HepG2 (cell line): Measurements from ENCODE around the gene ULK4. TPM values are rescaled to one million over a fixed set of nuclear protein-coding genes. Genes with fewer than 3 reads are reported as not detected.

Experiments
- ATAC-seq: fragments of 200-7000 bp; cut with Tn5 transposase; 3 replicates; pipeline ENCODE4 v1.9.1; 2020; ENCODE audit warnings: mild to moderate bottlenecking, moderate library complexity
- BruUV-seq: library from RNA; stranded (reverse); fragments of 400-500 nt; replicated peaks from 2 replicates; lab custom pipeline; 2021; lab: Mats Ljungman, UMichigan
- CTCF ChIA-PET: fragments of 300-600 bp; formaldehyde crosslinking; extraction: SDS; loops from one replicate; lab custom pipeline; 2021; ENCODE audit warnings: low total read pairs, inconsistent platforms, low intra/inter-chr PET ratio; lab: Yijun Ruan, JAX
- POLR2A ChIA-PET: fragments of 350-600 bp; sonication (Branson Sonifier 250); formaldehyde crosslinking; loops from one replicate; lab custom pipeline; 2020; ENCODE audit warnings: antibody characterized with exemption, inconsistent platforms; lab: Yijun Ruan, JAX
- DNase-seq: peaks from one replicate; pipeline ENCODE4 v3.0.0-alpha.2; 2015; ENCODE audit warnings: low spot score
- FAIRE-seq: peaks from 3 replicates; lab custom pipeline; 2011; peaks lifted over from hg19 to GRCh38; lab: Jason Lieb, UNC
- H2AFZ ChIP-seq: one replicate; pipeline ENCODE4 v1.6.1; 2011; ENCODE audit warnings: low read length, inconsistent platforms
- H3K27ac ChIP-seq: fragments of 300-600 bp; 3 replicates; pipeline ENCODE4 v1.8.0; 2011; ENCODE audit warnings: mixed run types, mild to moderate bottlenecking, mixed read lengths, low read length, inconsistent platforms; ENCODE audit not compliant: insufficient read depth; ENCODE audit errors: extremely low read length
- H3K27me3 ChIP-seq, 2 experiments: fragments of 200-600 bp in 1 of 2; 2 replicates in 1 of 2; 3 replicates in 1 of 2; pipeline versions ENCODE4 v1.6.0 to v1.8.0; 2011; ENCODE audit warnings: low read length in 2 of 2, mild to moderate bottlenecking in 2 of 2, moderate library complexity in 2 of 2, inconsistent platforms in 1 of 2; ENCODE audit not compliant: insufficient read depth in 2 of 2, control insufficient read depth in 1 of 2
- H3K36me3 ChIP-seq, 2 experiments: fragments of 200-600 bp in 1 of 2; replicated peaks in 1 of 2; 2 replicates in 1 of 2; 3 replicates in 1 of 2; pipeline versions ENCODE4 v1.5.1 to v1.8.0; 2011; ENCODE audit warnings: low read length in 2 of 2, inconsistent platforms in 1 of 2; ENCODE audit not compliant: insufficient read depth in 2 of 2, control insufficient read depth in 1 of 2
- H3K4me1 ChIP-seq: 2 replicates; pipeline ENCODE4 v1.5.1; 2012; ENCODE audit warnings: low read length, inconsistent platforms; ENCODE audit not compliant: insufficient read depth
- H3K4me2 ChIP-seq: 2 replicates; pipeline ENCODE4 v1.6.0; 2011; ENCODE audit warnings: low read depth, low read length, inconsistent platforms
- H3K4me3 ChIP-seq, 3 experiments: fragments of 200-600 bp in 1 of 3; sonication (generic), shearing (Covaris generic) in 1 of 3; replicated peaks in 1 of 3; 2 replicates each; pipeline ENCODE4 v1.5.1; 2011 to 2016; ENCODE audit warnings: low read length in 3 of 3, inconsistent platforms in 2 of 3, low read depth in 2 of 3, mild to moderate bottlenecking in 2 of 3, control low read depth in 1 of 3, mixed read lengths in 1 of 3; ENCODE audit not compliant: insufficient read depth in 1 of 3
- H3K79me2 ChIP-seq: one replicate; pipeline ENCODE4 v1.6.1; 2011; ENCODE audit warnings: low read length, inconsistent platforms; ENCODE audit not compliant: insufficient read depth
- H3K9ac ChIP-seq: 2 replicates; pipeline ENCODE4 v1.6.0; 2011; ENCODE audit warnings: mild to moderate bottlenecking, low read depth, low read length, inconsistent platforms; ENCODE audit not compliant: insufficient read depth
- H3K9me3 ChIP-seq: 2 replicates; pipeline ENCODE4 v1.5.1; 2012; ENCODE audit warnings: mild to moderate bottlenecking, low read length
- H4K20me1 ChIP-seq: 2 replicates; pipeline ENCODE4 v1.6.0; 2011; ENCODE audit warnings: inconsistent platforms, mild to moderate bottlenecking, low read length, moderate library complexity; ENCODE audit not compliant: insufficient read depth
- FIP1L1 ChIP-seq: fragments of 200-400 bp; formaldehyde crosslinking; IDR thresholded peaks from 2 replicates; pipeline ENCODE4 v1.6.1; 2018; ENCODE audit warnings: low read depth, mild to moderate bottlenecking, low read length, moderate library complexity, borderline replicate concordance; ENCODE audit not compliant: insufficient read depth
- HNRNPK ChIP-seq: fragments of 200-400 bp; formaldehyde crosslinking; IDR thresholded peaks from 2 replicates; pipeline ENCODE4 v1.6.1; 2018; ENCODE audit warnings: low read length, low read depth, moderate library complexity, mild to moderate bottlenecking; ENCODE audit not compliant: poor library complexity, severe bottlenecking
- PRMT3 ChIP-seq: sonication (generic); formaldehyde crosslinking; IDR thresholded peaks from 2 replicates; pipeline ENCODE4 v1.8.1; 2022; ENCODE audit warnings: low read depth, mild to moderate bottlenecking, moderate library complexity, missing genetic modification reagents, borderline replicate concordance
- ZNF382 ChIP-seq: sonication (generic); formaldehyde crosslinking; IDR thresholded peaks from 2 replicates; pipeline ENCODE4 v1.5.0; 2020; ENCODE audit warnings: missing genetic modification reagents, mild to moderate bottlenecking, borderline replicate concordance
- WGBS: methylation state at CpG from one replicate; pipeline ENCODE4 v1.1.6; 2017; ENCODE audit warnings: low lambda C conversion rate; 5-methylcytosine and 5-hydroxymethylcytosine counted together
- in situ Hi-C: cut with HindIII; loops from 2 replicates; pipeline ENCODE4 v1.10.0; 2017; ENCODE audit warnings: low pct_unique_long_range_greater_than_20kb; ENCODE audit not compliant: extremely low pct_ligation_motif_present
- intact Hi-C: fragments of 100-400 bp; cut with micrococcal nuclease; formaldehyde crosslinking; loops from one replicate; pipeline ENCODE4 v1.10.0; 2022; ENCODE audit not compliant: unreplicated experiment
- polyA plus RNA-seq, 8 experiments: library from polyadenylated mRNA; depleted of rRNA in 3 of 8; stranded (reverse) in 7 of 8; unstranded in 1 of 8; fragments of >200 nt; fragmentation: Illumina TruSeq in 4 of 8; extraction: Trizol in 4 of 8; gene quantifications; 2 replicates each; pipeline versions ENCODE4 v1.2.1 to v1.2.3, GENCODE V29; 2011 to 2016; ENCODE audit warnings: low read depth in 4 of 8, missing spikeins in 1 of 8, mixed read lengths in 1 of 8; ENCODE audit not compliant: insufficient read depth in 1 of 8
- total RNA-seq, 5 experiments: library from RNA; depleted of rRNA; stranded (reverse); fragments of >200 nt; fragmentation: Illumina TruSeq; extraction: Trizol; gene quantifications; 2 replicates each; pipeline ENCODE4 v1.2.3, GENCODE V29; 2016; ENCODE audit warnings: low read depth in 1 of 5
- TF ChIP-seq, protein P1 (sequence below): sonication (generic); formaldehyde crosslinking; IDR thresholded peaks from 2 replicates; pipeline ENCODE4 v1.4.0; 2020; ENCODE audit warnings: missing genetic modification reagents, borderline replicate concordance
- TF ChIP-seq, protein P2 (sequence below): sonication (generic); formaldehyde crosslinking; IDR thresholded peaks from 2 replicates; pipeline ENCODE4 v1.9.0; 2021; ENCODE audit warnings: missing genetic modification reagents, mild to moderate bottlenecking, borderline replicate concordance

The ULK4 gene
- total and polyA plus RNA-seq, 2 of the 13 experiments (the other 11 are each of a cell fraction or from before 2014, with no cell fraction given), result 6.7 to 11.8 TPM

DNA sequence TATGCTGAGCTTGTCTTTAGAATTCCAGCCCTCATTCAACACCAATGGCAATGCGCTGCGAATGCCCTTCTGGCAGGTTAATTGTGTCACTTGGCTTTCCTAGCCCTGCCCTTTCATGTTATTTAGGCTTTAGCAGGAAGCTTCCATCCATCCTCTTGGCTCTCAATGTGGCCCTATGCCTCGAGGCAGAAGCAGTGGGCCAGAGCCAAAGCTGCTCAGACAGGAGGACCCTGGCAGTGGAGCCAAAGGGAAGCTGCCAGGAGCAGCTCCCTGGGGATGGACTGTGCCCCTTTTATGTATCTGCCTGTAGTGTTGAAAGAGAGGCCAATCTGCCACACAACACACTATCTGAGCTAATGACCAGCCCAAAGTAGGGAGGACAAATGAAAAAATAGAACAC, 386.2 kb downstream of the ULK4 start:
- in situ Hi-C loops (no loop called here), intact Hi-C loops (no loop called here)
- no peaks in the 10 kb centered on the region for H4K20me1 ChIP-seq
- H3K4me3 ChIP-seq, result no peak overlapping the region
- H3K4me1 ChIP-seq, result no peaks in the 10 kb centered on the region
- H3K4me2 ChIP-seq, result no peak overlapping the region
- WGBS, result 94% methylated on average over 2 of the region's 3 CpGs
- H2AFZ ChIP-seq, result no peak overlapping the region
- no peaks in the 10 kb centered on the region for H3K79me2 ChIP-seq
- no peak overlapping the region for H3K9ac ChIP-seq
- H3K27ac ChIP-seq, result no peak overlapping the region
- no peaks in the 10 kb centered on the region for H3K27me3 ChIP-seq
- POLR2A ChIA-PET, result no interaction called here
- DNase-seq, result no peak
- CTCF ChIA-PET, result no interaction called here
- no TSS peak for BruUV-seq
- no peaks in the 10 kb centered on the region for H3K9me3 ChIP-seq
- no peak for ATAC-seq
- FAIRE-seq, result no peak
- no peaks in the 10 kb centered on the region for H3K36me3 ChIP-seq
- TF ChIP-seq, protein P1, sequence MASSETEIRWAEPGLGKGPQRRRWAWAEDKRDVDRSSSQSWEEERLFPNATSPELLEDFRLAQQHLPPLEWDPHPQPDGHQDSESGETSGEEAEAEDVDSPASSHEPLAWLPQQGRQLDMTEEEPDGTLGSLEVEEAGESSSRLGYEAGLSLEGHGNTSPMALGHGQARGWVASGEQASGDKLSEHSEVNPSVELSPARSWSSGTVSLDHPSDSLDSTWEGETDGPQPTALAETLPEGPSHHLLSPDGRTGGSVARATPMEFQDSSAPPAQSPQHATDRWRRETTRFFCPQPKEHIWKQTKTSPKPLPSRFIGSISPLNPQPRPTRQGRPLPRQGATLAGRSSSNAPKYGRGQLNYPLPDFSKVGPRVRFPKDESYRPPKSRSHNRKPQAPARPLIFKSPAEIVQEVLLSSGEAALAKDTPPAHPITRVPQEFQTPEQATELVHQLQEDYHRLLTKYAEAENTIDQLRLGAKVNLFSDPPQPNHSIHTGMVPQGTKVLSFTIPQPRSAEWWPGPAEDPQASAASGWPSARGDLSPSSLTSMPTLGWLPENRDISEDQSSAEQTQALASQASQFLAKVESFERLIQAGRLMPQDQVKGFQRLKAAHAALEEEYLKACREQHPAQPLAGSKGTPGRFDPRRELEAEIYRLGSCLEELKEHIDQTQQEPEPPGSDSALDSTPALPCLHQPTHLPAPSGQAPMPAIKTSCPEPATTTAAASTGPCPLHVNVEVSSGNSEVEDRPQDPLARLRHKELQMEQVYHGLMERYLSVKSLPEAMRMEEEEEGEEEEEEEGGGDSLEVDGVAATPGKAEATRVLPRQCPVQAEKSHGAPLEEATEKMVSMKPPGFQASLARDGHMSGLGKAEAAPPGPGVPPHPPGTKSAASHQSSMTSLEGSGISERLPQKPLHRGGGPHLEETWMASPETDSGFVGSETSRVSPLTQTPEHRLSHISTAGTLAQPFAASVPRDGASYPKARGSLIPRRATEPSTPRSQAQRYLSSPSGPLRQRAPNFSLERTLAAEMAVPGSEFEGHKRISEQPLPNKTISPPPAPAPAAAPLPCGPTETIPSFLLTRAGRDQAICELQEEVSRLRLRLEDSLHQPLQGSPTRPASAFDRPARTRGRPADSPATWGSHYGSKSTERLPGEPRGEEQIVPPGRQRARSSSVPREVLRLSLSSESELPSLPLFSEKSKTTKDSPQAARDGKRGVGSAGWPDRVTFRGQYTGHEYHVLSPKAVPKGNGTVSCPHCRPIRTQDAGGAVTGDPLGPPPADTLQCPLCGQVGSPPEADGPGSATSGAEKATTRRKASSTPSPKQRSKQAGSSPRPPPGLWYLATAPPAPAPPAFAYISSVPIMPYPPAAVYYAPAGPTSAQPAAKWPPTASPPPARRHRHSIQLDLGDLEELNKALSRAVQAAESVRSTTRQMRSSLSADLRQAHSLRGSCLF, result no peak
- TF ChIP-seq HNRNPK (no peak), ZNF382 (CRISPR knock-in tag) (no peak), PRMT3 (CRISPR knock-in tag) (no peak), FIP1L1 (no peak)
- TF ChIP-seq, protein P2, sequence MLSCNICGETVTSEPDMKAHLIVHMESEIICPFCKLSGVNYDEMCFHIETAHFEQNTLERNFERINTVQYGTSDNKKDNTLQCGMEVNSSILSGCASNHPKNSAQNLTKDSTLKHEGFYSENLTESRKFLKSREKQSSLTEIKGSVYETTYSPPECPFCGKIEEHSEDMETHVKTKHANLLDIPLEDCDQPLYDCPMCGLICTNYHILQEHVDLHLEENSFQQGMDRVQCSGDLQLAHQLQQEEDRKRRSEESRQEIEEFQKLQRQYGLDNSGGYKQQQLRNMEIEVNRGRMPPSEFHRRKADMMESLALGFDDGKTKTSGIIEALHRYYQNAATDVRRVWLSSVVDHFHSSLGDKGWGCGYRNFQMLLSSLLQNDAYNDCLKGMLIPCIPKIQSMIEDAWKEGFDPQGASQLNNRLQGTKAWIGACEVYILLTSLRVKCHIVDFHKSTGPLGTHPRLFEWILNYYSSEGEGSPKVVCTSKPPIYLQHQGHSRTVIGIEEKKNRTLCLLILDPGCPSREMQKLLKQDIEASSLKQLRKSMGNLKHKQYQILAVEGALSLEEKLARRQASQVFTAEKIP (CRISPR knock-in tag), result no peak
